MM.1S (cell line): ENCODE results near the gene DDX50.

Experiments
- EZH2 ChIP-seq: fragments of 300-600 bp; sonication (generic); optimal IDR thresholded peaks from 2 replicates; pipeline ENCODE3; 2017; ENCODE audit warnings: low read depth, mild to moderate bottlenecking, antibody characterized with exemption, low read length, mixed read lengths
- EZH2phosphoT487 ChIP-seq: fragments of 300-600 bp; sonication (generic); IDR thresholded peaks from 2 replicates; pipeline ENCODE4 v1.6.1; 2018; ENCODE audit warnings: antibody characterized with exemption, low read length
- TF ChIP-seq, protein P1 (sequence below): fragments of 300-600 bp; sonication (generic); IDR thresholded peaks from 2 replicates; pipeline ENCODE4 v1.5.1; 2016; ENCODE audit warnings: antibody characterized with exemption, low read length, mixed read lengths

DNA sequence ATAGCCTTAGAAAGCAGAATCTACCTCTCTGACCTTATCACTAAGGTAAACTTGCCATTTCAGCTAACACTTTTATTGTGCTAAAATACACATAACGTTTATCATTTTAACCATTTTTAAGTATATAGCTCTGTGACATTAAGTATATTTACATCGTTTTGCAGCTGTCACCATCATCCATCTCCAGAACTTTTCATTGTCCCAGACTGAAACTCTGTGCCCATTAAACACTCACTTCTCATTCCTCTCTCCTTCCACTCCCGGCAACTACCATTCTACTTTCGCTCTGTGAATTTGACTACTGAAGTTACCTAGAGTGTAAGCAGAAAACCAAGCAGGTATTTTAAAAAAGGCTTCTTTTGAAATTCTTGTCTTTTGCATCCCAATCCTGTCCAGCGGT lies 1.3 kb downstream of the DDX50 start:
- TF ChIP-seq, protein P1, sequence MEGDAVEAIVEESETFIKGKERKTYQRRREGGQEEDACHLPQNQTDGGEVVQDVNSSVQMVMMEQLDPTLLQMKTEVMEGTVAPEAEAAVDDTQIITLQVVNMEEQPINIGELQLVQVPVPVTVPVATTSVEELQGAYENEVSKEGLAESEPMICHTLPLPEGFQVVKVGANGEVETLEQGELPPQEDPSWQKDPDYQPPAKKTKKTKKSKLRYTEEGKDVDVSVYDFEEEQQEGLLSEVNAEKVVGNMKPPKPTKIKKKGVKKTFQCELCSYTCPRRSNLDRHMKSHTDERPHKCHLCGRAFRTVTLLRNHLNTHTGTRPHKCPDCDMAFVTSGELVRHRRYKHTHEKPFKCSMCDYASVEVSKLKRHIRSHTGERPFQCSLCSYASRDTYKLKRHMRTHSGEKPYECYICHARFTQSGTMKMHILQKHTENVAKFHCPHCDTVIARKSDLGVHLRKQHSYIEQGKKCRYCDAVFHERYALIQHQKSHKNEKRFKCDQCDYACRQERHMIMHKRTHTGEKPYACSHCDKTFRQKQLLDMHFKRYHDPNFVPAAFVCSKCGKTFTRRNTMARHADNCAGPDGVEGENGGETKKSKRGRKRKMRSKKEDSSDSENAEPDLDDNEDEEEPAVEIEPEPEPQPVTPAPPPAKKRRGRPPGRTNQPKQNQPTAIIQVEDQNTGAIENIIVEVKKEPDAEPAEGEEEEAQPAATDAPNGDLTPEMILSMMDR, result no peak
- TF ChIP-seq EZH2, result no peak
- TF ChIP-seq EZH2phosphoT487, result no peak
